ENCODE measurements around the gene SMIM8. TPM values are rescaled to one million over a fixed set of nuclear protein-coding genes. Genes with fewer than 3 reads are reported as not detected.

Gene SMIM8
- total RNA-seq, 1 donor from 2014 or later, result 11.1 TPM

DNA sequence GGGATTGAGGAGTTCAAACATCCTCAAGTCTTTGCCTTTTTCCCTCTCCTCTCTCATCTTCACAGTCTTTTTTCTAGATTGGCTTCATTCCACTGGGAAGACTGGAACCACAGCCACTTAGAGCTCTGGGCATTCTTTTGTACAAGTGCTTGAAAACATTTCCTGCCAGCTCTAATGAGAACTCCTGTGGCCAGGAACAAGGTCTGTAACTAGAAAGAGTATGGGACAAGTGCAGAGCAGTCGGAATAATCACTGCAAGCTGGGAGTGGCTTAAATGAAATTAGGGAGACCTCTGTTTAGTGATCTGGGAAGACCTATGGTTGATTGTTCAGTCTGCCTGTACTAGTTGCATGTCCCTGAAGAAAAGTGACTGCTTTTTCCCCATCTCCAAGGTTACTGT is 41.0 kb upstream of the SMIM8 start:
- intact Hi-C loops (cut with DNase I), result no loop called here
- TF ChIP-seq, protein P1, sequence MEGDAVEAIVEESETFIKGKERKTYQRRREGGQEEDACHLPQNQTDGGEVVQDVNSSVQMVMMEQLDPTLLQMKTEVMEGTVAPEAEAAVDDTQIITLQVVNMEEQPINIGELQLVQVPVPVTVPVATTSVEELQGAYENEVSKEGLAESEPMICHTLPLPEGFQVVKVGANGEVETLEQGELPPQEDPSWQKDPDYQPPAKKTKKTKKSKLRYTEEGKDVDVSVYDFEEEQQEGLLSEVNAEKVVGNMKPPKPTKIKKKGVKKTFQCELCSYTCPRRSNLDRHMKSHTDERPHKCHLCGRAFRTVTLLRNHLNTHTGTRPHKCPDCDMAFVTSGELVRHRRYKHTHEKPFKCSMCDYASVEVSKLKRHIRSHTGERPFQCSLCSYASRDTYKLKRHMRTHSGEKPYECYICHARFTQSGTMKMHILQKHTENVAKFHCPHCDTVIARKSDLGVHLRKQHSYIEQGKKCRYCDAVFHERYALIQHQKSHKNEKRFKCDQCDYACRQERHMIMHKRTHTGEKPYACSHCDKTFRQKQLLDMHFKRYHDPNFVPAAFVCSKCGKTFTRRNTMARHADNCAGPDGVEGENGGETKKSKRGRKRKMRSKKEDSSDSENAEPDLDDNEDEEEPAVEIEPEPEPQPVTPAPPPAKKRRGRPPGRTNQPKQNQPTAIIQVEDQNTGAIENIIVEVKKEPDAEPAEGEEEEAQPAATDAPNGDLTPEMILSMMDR (IDR thresholded peaks at IDR 0.05), result no peak
- Histone ChIP-seq H3K27ac (no peak overlapping the region), H3K27me3 (ENCODE audit: low read depth) (no peaks in the 10 kb centered on the region), H3K4me3 (no peak overlapping the region), H3K4me1 (no peaks in the 10 kb centered on the region), H3K36me3 (no peaks in the 10 kb centered on the region), H3K9me3 (no peaks in the 10 kb centered on the region)
- ATAC-seq (no peak), DNase-seq (no peak)

DNA sequence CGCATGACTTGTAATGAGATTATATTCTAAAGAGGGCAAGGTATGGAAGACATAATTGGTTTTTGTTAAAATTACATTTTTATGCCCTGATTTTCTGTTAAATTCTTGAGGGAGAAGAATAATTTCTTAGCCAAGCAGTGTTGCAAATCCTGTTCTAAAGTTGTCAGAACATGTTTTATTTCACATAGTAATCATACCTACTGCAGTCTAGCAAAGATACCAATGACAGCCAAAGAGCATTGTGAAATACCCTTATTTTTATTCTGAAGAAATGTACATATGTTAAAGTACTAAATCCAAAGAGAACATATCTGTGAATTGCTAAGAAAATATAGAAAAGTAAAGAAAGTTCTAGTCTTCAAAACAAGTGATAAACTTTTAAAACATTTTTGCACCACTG is 39.6 kb upstream of the SMIM8 start:
- intact Hi-C loops (cut with DNase I), result no loop called here
- TF ChIP-seq, protein P1 (IDR thresholded peaks at IDR 0.05), result no peak

DNA sequence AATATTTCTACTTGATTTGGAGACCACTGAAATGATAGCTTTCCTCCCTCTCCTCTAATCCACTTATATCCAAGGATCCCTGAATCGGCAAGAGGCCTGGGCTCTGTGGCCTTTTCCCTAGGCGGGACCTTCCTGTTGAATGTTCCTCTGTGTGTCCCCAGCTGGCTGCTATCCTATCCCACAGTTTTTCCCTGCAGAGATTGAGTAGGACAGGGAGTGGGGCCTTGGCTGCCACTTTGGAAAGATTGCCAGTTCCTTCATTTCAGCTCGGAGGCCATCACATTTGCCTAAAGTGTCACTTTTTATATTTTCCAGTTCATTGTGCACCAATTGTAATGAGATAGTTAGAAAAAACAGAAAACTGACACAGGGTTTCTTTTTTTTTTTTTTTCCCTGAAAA is 38.9 kb upstream of the SMIM8 start:
- Histone ChIP-seq H3K27ac (no peak overlapping the region), H3K4me1 (no peaks in the 10 kb centered on the region), H3K27me3 (ENCODE audit: low read depth) (no peaks in the 10 kb centered on the region), H3K4me3 (no peak overlapping the region), H3K9me3 (no peaks in the 10 kb centered on the region), H3K36me3 (no peaks in the 10 kb centered on the region)
- no peak for DNase-seq
- intact Hi-C loops (cut with DNase I), result no loop called here
- no peak for ATAC-seq
- TF ChIP-seq, protein P1 (IDR thresholded peaks at IDR 0.05), result no peak

More for the DNA sequence above, 39.6 kb upstream of the SMIM8 start:
- H3K4me1 ChIP-seq, result no peaks in the 10 kb centered on the region
- DNase-seq (no peak), ATAC-seq (no peak)
- no peak overlapping the region for H3K4me3 ChIP-seq
- H3K9me3 ChIP-seq, result no peaks in the 10 kb centered on the region
- H3K27me3 ChIP-seq (ENCODE audit: low read depth), result no peaks in the 10 kb centered on the region
- H3K36me3 ChIP-seq, result no peaks in the 10 kb centered on the region
- H3K27ac ChIP-seq, result no peak overlapping the region

DNA sequence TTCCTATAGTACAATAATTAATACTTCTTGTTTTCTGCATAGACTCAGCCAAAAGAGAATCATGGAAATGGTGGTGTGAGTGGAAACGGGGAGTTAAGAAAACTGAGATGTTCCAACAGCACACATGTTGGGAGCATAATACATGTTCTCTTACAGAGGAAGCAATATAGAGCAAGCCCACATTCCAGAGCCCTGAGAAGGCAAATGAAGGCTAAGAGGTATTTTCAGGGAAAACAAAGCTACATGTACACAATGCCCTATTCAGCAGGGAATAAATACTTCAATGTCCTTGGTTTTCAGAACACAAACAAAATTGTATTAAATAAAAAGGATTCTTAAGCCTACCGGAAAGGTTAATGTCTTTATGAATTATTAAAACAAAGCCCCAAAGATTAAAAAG is 35.1 kb upstream of the SMIM8 start:
- no peak for ATAC-seq
- TF ChIP-seq, protein P1 (IDR thresholded peaks at IDR 0.05), result no peak

DNA sequence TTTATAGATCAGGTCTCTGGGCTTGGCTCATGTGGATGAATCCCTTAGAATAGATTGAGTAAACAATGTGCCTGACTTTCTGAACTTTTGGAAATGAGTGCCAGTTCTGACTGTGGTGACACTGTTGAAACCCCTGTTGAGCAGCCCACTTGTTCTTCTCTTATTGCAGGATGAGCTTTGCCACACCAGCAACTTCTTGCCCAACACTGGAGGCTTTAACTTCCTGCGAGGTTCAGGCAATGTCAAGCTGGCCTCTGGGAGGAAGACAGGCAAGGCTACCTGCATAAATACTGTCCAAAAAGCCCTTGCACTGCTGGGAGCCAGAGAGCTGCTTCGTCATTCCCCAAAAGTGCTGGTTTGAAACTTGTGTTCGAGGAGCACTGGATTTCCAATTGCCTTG is 32.8 kb upstream of the SMIM8 start:
- TF ChIP-seq, protein P1 (IDR thresholded peaks at IDR 0.05), result no peak
- no peaks in the 10 kb centered on the region for H3K9me3 ChIP-seq
- H3K36me3 ChIP-seq, result no peaks in the 10 kb centered on the region

More for the DNA sequence above, 35.1 kb upstream of the SMIM8 start:
- Histone ChIP-seq H3K27ac (no peak overlapping the region), H3K27me3 (ENCODE audit: low read depth) (peaks cover 7% of the 10 kb centered on the region), H3K4me3 (no peak overlapping the region), H3K9me3 (no peaks in the 10 kb centered on the region), H3K4me1 (no peaks in the 10 kb centered on the region), H3K36me3 (no peaks in the 10 kb centered on the region)
- intact Hi-C loops (cut with DNase I), result no loop called here
- DNase-seq, result no peak

DNA sequence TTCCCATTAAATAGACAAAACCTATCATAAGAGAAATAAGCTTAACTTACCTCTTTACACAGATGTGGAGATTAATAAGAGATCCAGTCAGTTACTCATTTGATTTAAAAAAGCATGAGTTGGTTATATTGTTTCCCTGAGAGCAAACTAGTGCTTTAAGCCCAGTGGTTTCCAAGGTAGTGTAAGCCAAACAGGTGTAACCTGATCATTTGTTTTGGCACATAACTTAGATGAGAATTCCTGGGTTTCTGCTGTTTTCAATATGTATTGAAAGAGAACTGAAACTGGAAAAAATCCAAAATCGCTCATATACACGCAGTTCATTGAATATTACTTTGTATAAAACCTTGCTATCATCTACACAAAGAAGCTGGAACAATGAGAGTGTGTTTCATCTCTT is 30.5 kb upstream of the SMIM8 start:
- ATAC-seq, result no peak
- no peak for DNase-seq
- intact Hi-C loops (cut with DNase I), result no loop called here
- Histone ChIP-seq H3K4me1 (no peaks in the 10 kb centered on the region), H3K36me3 (no peaks in the 10 kb centered on the region), H3K27ac (no peak overlapping the region), H3K27me3 (ENCODE audit: low read depth) (peaks cover 11% of the 10 kb centered on the region), H3K9me3 (no peaks in the 10 kb centered on the region), H3K4me3 (no peak overlapping the region)
- TF ChIP-seq, protein P1 (IDR thresholded peaks at IDR 0.05), result no peak

More for the DNA sequence above, 32.8 kb upstream of the SMIM8 start:
- H3K4me1 ChIP-seq, result no peaks in the 10 kb centered on the region
- no peak for ATAC-seq
- H3K4me3 ChIP-seq, result no peak overlapping the region
- intact Hi-C loops (cut with DNase I), result no loop called here
- DNase-seq, result no peak
- peaks cover 11% of the 10 kb centered on the region for H3K27me3 ChIP-seq (ENCODE audit: low read depth)
- no peak overlapping the region for H3K27ac ChIP-seq
